HL-60 (cell line): Measurements from ENCODE around the gene NMT1.

Experiments
- DNase-seq, 2 experiments: peaks; one replicate each; pipeline ENCODE4 v3.0.0-alpha.2; 2010 to 2020; ENCODE audit warnings: low read depth in 1 of 2, low spot score in 1 of 2
- H3K27ac ChIP-seq: fragments of 250-450 bp; sonication (Bioruptor Pico); replicated peaks from 2 replicates; pipeline ENCODE4 v1.5.1; 2020; ENCODE audit warnings: mild to moderate bottlenecking, moderate library complexity
- H3K27me3 ChIP-seq: fragments of 250-450 bp; sonication (Bioruptor Pico); 2 replicates; pipeline ENCODE4 v1.5.1; 2021; ENCODE audit warnings: mild to moderate bottlenecking, moderate library complexity; ENCODE audit not compliant: insufficient read depth, poor library complexity, severe bottlenecking
- H3K4me3 ChIP-seq: replicated peaks from 2 replicates; pipeline ENCODE4 v1.5.1; 2011; ENCODE audit warnings: mild to moderate bottlenecking, control low read depth, low read length; ENCODE audit not compliant: insufficient read depth
- GABPA ChIP-seq: IDR thresholded peaks from 2 replicates; pipeline ENCODE4 v1.6.1; 2012; ENCODE audit warnings: low read depth
- POLR2AphosphoS5 ChIP-seq: IDR thresholded peaks from 2 replicates; pipeline ENCODE4 v1.6.1; 2012; ENCODE audit warnings: low read depth
- SPI1 ChIP-seq: IDR thresholded peaks from 2 replicates; pipeline ENCODE4 v1.6.1; 2012; ENCODE audit warnings: low read depth, mild to moderate bottlenecking, borderline replicate concordance
- TF ChIP-seq, protein P1 (sequence below): IDR thresholded peaks from 2 replicates; pipeline ENCODE4 v1.6.1; 2012; ENCODE audit warnings: low read depth; ENCODE audit not compliant: insufficient replicate concordance
- TF ChIP-seq, protein P2 (sequence below): IDR thresholded peaks from one replicate; pipeline ENCODE4 v1.5.1; 2011; ENCODE audit warnings: low read length, control low read depth, inconsistent platforms; ENCODE audit not compliant: insufficient read depth

NMT1 gene

DNA sequence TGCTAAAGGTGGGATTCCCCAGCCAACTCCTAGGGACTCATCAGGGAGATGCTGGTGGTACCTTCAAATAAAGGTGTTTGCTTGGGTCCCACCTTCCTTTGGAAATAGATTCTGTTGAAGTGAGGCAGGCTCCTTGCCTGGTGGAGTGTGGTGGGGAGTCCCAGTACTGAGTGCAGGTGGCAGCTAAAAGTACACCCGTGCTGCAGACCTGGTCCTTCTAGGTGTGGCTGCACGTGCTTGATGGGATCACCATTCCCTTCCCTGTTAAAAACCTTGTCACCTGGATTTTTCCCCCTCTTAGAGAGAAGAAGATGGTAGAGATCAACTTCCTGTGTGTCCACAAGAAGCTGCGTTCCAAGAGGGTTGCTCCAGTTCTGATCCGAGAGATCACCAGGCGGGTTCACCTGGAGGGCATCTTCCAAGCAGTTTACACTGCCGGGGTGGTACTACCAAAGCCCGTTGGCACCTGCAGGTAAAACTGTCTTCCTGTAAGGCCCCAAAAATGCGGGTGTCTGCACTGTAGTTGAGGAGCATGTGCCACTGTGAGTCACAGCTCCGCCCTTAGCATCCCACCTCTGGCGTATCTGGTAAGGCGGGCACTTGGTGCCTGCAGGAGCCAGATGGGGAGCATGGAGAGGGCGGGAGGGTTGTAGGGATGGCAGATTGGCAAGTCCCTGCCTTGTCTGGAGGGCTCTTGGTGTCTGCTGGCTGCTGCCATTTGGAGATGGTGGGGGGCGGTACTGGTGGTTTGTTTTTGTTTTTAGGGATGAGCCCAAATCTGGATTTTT, 37.2 kb downstream of the NMT1 start:
- H3K27ac ChIP-seq = no peak overlapping the region
- H3K4me3 ChIP-seq = no peak overlapping the region
- no peak for TF ChIP-seq GABPA
- TF ChIP-seq SPI1 = no peak
- TF ChIP-seq, protein P1, sequence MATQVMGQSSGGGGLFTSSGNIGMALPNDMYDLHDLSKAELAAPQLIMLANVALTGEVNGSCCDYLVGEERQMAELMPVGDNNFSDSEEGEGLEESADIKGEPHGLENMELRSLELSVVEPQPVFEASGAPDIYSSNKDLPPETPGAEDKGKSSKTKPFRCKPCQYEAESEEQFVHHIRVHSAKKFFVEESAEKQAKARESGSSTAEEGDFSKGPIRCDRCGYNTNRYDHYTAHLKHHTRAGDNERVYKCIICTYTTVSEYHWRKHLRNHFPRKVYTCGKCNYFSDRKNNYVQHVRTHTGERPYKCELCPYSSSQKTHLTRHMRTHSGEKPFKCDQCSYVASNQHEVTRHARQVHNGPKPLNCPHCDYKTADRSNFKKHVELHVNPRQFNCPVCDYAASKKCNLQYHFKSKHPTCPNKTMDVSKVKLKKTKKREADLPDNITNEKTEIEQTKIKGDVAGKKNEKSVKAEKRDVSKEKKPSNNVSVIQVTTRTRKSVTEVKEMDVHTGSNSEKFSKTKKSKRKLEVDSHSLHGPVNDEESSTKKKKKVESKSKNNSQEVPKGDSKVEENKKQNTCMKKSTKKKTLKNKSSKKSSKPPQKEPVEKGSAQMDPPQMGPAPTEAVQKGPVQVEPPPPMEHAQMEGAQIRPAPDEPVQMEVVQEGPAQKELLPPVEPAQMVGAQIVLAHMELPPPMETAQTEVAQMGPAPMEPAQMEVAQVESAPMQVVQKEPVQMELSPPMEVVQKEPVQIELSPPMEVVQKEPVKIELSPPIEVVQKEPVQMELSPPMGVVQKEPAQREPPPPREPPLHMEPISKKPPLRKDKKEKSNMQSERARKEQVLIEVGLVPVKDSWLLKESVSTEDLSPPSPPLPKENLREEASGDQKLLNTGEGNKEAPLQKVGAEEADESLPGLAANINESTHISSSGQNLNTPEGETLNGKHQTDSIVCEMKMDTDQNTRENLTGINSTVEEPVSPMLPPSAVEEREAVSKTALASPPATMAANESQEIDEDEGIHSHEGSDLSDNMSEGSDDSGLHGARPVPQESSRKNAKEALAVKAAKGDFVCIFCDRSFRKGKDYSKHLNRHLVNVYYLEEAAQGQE = no peak
- TF ChIP-seq, protein P2, sequence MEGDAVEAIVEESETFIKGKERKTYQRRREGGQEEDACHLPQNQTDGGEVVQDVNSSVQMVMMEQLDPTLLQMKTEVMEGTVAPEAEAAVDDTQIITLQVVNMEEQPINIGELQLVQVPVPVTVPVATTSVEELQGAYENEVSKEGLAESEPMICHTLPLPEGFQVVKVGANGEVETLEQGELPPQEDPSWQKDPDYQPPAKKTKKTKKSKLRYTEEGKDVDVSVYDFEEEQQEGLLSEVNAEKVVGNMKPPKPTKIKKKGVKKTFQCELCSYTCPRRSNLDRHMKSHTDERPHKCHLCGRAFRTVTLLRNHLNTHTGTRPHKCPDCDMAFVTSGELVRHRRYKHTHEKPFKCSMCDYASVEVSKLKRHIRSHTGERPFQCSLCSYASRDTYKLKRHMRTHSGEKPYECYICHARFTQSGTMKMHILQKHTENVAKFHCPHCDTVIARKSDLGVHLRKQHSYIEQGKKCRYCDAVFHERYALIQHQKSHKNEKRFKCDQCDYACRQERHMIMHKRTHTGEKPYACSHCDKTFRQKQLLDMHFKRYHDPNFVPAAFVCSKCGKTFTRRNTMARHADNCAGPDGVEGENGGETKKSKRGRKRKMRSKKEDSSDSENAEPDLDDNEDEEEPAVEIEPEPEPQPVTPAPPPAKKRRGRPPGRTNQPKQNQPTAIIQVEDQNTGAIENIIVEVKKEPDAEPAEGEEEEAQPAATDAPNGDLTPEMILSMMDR = no peak
- no peak for TF ChIP-seq POLR2AphosphoS5
- no peaks in the 10 kb centered on the region for H3K27me3 ChIP-seq
- no peak for DNase-seq

DNA sequence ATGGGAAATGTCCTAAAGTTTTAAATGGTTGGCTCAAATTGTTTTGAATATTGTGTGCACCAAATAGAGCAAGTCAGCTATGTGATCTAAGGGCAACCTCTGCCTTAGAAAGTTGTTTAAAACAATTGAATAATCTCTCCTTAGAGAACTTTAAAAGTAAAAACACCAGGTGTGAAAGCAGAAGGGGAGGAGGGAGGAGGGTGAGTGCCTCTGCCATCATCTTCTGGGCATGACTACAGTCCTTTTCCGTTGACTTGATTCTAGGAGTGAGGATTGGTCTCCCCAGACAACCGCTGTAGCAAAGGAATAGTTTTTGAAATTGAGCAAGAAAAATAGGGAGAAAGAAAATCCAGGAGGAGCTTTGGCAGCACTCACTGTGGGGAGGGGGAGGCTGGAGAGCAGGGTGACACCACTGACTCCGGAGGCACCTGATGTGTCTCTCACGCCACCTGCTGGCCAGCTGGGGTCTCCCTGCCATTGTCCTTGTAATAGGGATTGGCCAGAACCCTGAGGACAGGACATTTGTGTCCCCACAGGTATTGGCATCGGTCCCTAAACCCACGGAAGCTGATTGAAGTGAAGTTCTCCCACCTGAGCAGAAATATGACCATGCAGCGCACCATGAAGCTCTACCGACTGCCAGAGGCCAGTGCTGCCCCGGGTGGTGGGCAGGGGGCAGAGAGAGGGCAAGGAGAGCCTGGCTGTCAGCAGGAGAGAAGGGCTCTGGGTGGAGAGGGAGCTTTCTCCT, 37.9 kb downstream of the NMT1 start:
- no peak overlapping the region for H3K27ac ChIP-seq

DNA sequence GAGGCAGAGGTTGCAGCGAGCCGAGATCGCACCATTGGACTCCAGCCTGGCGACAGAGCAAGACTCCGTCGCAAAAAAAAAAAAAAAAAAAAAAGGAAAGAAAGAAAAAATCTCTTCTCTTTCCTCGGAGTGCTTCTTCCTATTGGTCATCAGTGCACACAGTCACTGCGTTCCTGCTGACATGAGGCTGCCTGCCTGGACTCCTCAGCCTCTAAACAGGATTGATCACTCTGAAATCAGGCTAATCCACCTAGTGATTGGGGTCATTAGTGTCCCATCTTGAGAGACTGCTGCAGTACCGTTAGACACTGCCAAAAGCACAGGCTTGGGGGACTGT, 40.4 kb downstream of the NMT1 start:
- H3K27me3 ChIP-seq = no peaks in the 10 kb centered on the region
- TF ChIP-seq POLR2AphosphoS5 (no peak), GABPA (no peak), SPI1 (no peak)
- TF ChIP-seq, protein P2 = no peak
- no peak overlapping the region for H3K4me3 ChIP-seq
- no peak for DNase-seq
- no peak overlapping the region for H3K27ac ChIP-seq

More for the DNA sequence above, 37.9 kb downstream of the NMT1 start:
- no peaks in the 10 kb centered on the region for H3K27me3 ChIP-seq
- no peak overlapping the region for H3K4me3 ChIP-seq
- peak; percentile 38 to 87 for DNase-seq
- TF ChIP-seq, protein P1 = no peak
- TF ChIP-seq SPI1 (no peak), GABPA (no peak), POLR2AphosphoS5 (no peak)
- TF ChIP-seq, protein P2 = peak; percentile 95
